ENCODE results near the gene C15orf62. TPM values are rescaled to one million over a fixed set of nuclear protein-coding genes. Genes with fewer than 3 reads are reported as not detected.

C15orf62 gene
- total RNA-seq, 1 experiment from 2014 or later, result 0.72 TPM

- POLR2A ChIA-PET, result interaction anchor here (0.6 kb wide), 1 partner anchor 65 kb away, joined by 3 read pairs; no protein-coding TSS in a partner anchor
- Mint-ChIP-seq H3K9me3 (no peaks in the 10 kb centered on the region), H3K4me1 (peaks cover 58% of the 10 kb centered on the region), H3K27me3 (ENCODE audit: low read depth) (no peaks in the 10 kb centered on the region), H3K27ac (peak overlapping the region; percentile 17; the same call in 1 of the 2 replicates), H3K36me3 (peaks cover 10% of the 10 kb centered on the region), H3K4me3 (no peak overlapping the region)
- TF ChIP-seq NFATC4 (CRISPR knock-in tag; IDR thresholded peaks at IDR 0.05) (no peak), FOXP1 (CRISPR knock-in tag; IDR thresholded peaks at IDR 0.05; ENCODE audit: borderline replicate concordance) (no peak), KAT7 (CRISPR knock-in tag; IDR thresholded peaks at IDR 0.05; ENCODE audit: borderline replicate concordance) (no peak), SP1 (CRISPR knock-in tag; conservative IDR thresholded peaks at IDR 0.05) (no peak), ZNF423 (CRISPR knock-in tag; IDR thresholded peaks at IDR 0.05) (no peak), ETV6 (CRISPR knock-in tag; IDR thresholded peaks at IDR 0.05) (no peak), PREB (CRISPR knock-in tag; IDR thresholded peaks at IDR 0.05; ENCODE audit: borderline replicate concordance) (no peak)
- DNase-seq (ENCODE audit: low spot score), result no peak
- no peak for ATAC-seq
- CTCF ChIA-PET, result interaction anchor here (0.6 to 2.2 kb wide), 9 partner anchors 11 to 200 kb away, joined by 3 to 9 read pairs (median 4); partner anchors contain the start of gene VPS18
Observed at GRCh38 chr15:40789119-40789518, 19.3 kb downstream of the C15orf62 start.

DNA sequence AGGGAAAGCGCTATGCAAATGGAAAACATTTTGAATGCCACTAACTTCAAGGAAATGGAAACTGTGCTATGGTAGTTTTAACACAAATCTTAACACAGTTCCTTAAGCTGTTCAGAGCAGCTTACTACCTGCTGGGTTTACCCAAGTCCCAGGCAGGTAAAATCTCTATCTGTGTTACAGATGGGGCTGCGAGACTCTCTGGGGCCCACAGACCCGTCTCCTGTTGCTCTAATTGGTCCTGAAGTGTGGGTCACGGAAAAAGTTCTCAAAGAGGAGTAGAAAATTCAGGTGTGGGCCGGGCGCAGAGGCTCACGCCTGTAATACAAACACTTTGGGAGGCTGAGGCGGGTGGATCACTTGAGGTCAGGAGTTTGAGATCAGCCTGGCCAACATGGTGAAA, 20.2 kb downstream of the C15orf62 start:
- peak overlapping the region; percentile 34 for H3K27ac Mint-ChIP-seq
- ATAC-seq (no peak), DNase-seq (ENCODE audit: low spot score) (no peak)
- CTCF ChIA-PET, result interaction anchor here (0.6 to 2.2 kb wide), 7 partner anchors 43 to 200 kb away, joined by 3 to 9 read pairs (median 4); partner anchors contain the start of genes SPINT1 and VPS18
- no peak for TF ChIP-seq MYBL2 (CRISPR knock-in tag; IDR thresholded peaks at IDR 0.05)
- no peak for TF ChIP-seq RELA (CRISPR knock-in tag; IDR thresholded peaks at IDR 0.05; ENCODE audit: borderline replicate concordance)
- TF ChIP-seq E2F4 (CRISPR knock-in tag; IDR thresholded peaks at IDR 0.05; ENCODE audit: borderline replicate concordance, low read depth), result no peak
- TF ChIP-seq, protein P1, sequence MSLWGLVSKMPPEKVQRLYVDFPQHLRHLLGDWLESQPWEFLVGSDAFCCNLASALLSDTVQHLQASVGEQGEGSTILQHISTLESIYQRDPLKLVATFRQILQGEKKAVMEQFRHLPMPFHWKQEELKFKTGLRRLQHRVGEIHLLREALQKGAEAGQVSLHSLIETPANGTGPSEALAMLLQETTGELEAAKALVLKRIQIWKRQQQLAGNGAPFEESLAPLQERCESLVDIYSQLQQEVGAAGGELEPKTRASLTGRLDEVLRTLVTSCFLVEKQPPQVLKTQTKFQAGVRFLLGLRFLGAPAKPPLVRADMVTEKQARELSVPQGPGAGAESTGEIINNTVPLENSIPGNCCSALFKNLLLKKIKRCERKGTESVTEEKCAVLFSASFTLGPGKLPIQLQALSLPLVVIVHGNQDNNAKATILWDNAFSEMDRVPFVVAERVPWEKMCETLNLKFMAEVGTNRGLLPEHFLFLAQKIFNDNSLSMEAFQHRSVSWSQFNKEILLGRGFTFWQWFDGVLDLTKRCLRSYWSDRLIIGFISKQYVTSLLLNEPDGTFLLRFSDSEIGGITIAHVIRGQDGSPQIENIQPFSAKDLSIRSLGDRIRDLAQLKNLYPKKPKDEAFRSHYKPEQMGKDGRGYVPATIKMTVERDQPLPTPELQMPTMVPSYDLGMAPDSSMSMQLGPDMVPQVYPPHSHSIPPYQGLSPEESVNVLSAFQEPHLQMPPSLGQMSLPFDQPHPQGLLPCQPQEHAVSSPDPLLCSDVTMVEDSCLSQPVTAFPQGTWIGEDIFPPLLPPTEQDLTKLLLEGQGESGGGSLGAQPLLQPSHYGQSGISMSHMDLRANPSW (CRISPR knock-in tag; conservative IDR thresholded peaks at IDR 0.05; ENCODE audit: low read depth), result no peak
- no peak for TF ChIP-seq FOXP4 (CRISPR knock-in tag; IDR thresholded peaks at IDR 0.05)
- TF ChIP-seq, protein P2, sequence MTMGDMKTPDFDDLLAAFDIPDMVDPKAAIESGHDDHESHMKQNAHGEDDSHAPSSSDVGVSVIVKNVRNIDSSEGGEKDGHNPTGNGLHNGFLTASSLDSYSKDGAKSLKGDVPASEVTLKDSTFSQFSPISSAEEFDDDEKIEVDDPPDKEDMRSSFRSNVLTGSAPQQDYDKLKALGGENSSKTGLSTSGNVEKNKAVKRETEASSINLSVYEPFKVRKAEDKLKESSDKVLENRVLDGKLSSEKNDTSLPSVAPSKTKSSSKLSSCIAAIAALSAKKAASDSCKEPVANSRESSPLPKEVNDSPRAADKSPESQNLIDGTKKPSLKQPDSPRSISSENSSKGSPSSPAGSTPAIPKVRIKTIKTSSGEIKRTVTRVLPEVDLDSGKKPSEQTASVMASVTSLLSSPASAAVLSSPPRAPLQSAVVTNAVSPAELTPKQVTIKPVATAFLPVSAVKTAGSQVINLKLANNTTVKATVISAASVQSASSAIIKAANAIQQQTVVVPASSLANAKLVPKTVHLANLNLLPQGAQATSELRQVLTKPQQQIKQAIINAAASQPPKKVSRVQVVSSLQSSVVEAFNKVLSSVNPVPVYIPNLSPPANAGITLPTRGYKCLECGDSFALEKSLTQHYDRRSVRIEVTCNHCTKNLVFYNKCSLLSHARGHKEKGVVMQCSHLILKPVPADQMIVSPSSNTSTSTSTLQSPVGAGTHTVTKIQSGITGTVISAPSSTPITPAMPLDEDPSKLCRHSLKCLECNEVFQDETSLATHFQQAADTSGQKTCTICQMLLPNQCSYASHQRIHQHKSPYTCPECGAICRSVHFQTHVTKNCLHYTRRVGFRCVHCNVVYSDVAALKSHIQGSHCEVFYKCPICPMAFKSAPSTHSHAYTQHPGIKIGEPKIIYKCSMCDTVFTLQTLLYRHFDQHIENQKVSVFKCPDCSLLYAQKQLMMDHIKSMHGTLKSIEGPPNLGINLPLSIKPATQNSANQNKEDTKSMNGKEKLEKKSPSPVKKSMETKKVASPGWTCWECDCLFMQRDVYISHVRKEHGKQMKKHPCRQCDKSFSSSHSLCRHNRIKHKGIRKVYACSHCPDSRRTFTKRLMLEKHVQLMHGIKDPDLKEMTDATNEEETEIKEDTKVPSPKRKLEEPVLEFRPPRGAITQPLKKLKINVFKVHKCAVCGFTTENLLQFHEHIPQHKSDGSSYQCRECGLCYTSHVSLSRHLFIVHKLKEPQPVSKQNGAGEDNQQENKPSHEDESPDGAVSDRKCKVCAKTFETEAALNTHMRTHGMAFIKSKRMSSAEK (CRISPR knock-in tag; IDR thresholded peaks at IDR 0.05; ENCODE audit: borderline replicate concordance), result no peak
- no peak for TF ChIP-seq RORB (CRISPR knock-in tag; IDR thresholded peaks at IDR 0.05)
- TF ChIP-seq KAT7 (CRISPR knock-in tag; IDR thresholded peaks at IDR 0.05; ENCODE audit: borderline replicate concordance), result no peak
- no peak for TF ChIP-seq GABPB1 (CRISPR knock-in tag; IDR thresholded peaks at IDR 0.05)
- no peak for TF ChIP-seq ESRRA (CRISPR knock-in tag; IDR thresholded peaks at IDR 0.05; ENCODE audit: borderline replicate concordance)
- TF ChIP-seq JAZF1 (CRISPR knock-in tag; IDR thresholded peaks at IDR 0.05), result no peak
- TF ChIP-seq CREM (CRISPR knock-in tag; IDR thresholded peaks at IDR 0.05), result no peak
- no peak for TF ChIP-seq SP1 (CRISPR knock-in tag; conservative IDR thresholded peaks at IDR 0.05)
- H3K4me3 Mint-ChIP-seq, result no peak overlapping the region
- peaks cover 10% of the 10 kb centered on the region for H3K36me3 Mint-ChIP-seq
- H3K27me3 Mint-ChIP-seq (ENCODE audit: low read depth), result no peaks in the 10 kb centered on the region
- no peaks in the 10 kb centered on the region for H3K9me3 Mint-ChIP-seq
- POLR2A ChIA-PET, result no interaction called here
- peaks cover 55% of the 10 kb centered on the region for H3K4me1 Mint-ChIP-seq
